Ishikawa (cell line): Measurements from ENCODE around the gene TMEM132D.

Experiments used
- CEBPB ChIP-seq: IDR thresholded peaks from 2 replicates; pipeline ENCODE4 v1.6.1; 2012
- CREB1 ChIP-seq: IDR thresholded peaks from 2 replicates; pipeline ENCODE4 v1.6.1; 2012; ENCODE audit warnings: low read depth
- EGR1 ChIP-seq: IDR thresholded peaks from 2 replicates; pipeline ENCODE4 v1.6.1; 2012
- EP300 ChIP-seq: IDR thresholded peaks from 2 replicates; pipeline ENCODE4 v1.6.1; 2012; ENCODE audit warnings: borderline replicate concordance
- FOXM1 ChIP-seq: IDR thresholded peaks from 2 replicates; pipeline ENCODE4 v1.6.1; 2012; ENCODE audit warnings: low read depth, borderline replicate concordance
- MAX ChIP-seq: IDR thresholded peaks from 2 replicates; pipeline ENCODE4 v1.6.1; 2012
- NFIC ChIP-seq: IDR thresholded peaks from 2 replicates; pipeline ENCODE4 v1.6.1; 2012
- RAD21 ChIP-seq: IDR thresholded peaks from 2 replicates; pipeline ENCODE4 v1.6.1; 2012; ENCODE audit warnings: low read depth
- REST ChIP-seq: IDR thresholded peaks from 2 replicates; pipeline ENCODE4 v1.6.1; 2012; ENCODE audit warnings: low read depth, mild to moderate bottlenecking
- TAF1 ChIP-seq: IDR thresholded peaks from 2 replicates; pipeline ENCODE4 v1.6.1; 2012; ENCODE audit warnings: low read depth, mild to moderate bottlenecking
- TCF12 ChIP-seq: IDR thresholded peaks from 2 replicates; pipeline ENCODE4 v1.6.1; 2012; ENCODE audit warnings: low read depth
- TEAD4 ChIP-seq: IDR thresholded peaks from 2 replicates; pipeline ENCODE4 v1.6.1; 2012
- YY1 ChIP-seq: IDR thresholded peaks from 2 replicates; pipeline ENCODE4 v1.6.1; 2012; ENCODE audit warnings: low read depth
- ZBTB7A ChIP-seq: IDR thresholded peaks from 2 replicates; pipeline ENCODE4 v1.6.1; 2012; ENCODE audit warnings: low read depth

- TF ChIP-seq REST (no peak), CEBPB (no peak), RAD21 (no peak), ZBTB7A (no peak), EGR1 (no peak), TAF1 (no peak), NFIC (no peak), MAX (no peak), FOXM1 (no peak), EP300 (no peak), TCF12 (no peak), YY1 (no peak), TEAD4 (no peak), CREB1 (no peak)
These were observed 41.9 kb downstream of the TMEM132D start for GRCh38 chr12:129861951-129862350.
